GM13976 (cell line): ENCODE data around the gene IL1R1.

Experiments
- DNase-seq: peaks from one replicate; pipeline ENCODE4 v3.0.0; 2012; ENCODE audit warnings: low spot score
- in situ Hi-C: fragments of 300-500 bp; cut with MboI; formaldehyde crosslinking; loops from one replicate; pipeline ENCODE4 v1.12.0; 2022; ENCODE audit warnings: low sequenced_read_pairs, mixed read lengths, inconsistent platforms; ENCODE audit not compliant: unreplicated experiment
- TF ChIP-seq, protein P1 (sequence below): IDR thresholded peaks from 2 replicates; pipeline ENCODE4 v1.5.1; 2012; ENCODE audit warnings: borderline replicate concordance, mild to moderate bottlenecking; ENCODE audit not compliant: insufficient read depth; ENCODE audit errors: extremely low read depth, missing control alignments, control extremely low read depth

The IL1R1 gene

DNA sequence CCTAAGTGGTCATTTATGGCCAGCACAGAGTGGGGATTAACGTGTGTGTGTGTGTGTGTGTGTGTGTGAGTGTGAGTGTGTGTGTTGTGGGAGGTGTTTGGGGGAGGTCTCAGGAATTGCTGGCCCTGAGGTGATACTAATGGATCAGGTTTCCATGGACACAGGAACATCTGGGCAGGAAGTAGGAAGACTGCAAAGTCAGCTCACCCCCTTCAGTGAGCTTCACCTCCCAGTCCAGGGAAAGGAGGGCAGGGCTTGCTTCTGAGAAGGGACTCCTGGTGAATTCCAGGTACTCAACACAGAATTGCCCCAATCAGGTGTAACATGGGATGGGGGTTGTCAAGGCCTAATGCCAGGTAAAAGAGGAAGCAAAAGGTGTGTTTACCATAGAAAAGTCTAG lies 30.3 kb upstream of the IL1R1 start:
- in situ Hi-C loops: no loop called here
- TF ChIP-seq, protein P1, sequence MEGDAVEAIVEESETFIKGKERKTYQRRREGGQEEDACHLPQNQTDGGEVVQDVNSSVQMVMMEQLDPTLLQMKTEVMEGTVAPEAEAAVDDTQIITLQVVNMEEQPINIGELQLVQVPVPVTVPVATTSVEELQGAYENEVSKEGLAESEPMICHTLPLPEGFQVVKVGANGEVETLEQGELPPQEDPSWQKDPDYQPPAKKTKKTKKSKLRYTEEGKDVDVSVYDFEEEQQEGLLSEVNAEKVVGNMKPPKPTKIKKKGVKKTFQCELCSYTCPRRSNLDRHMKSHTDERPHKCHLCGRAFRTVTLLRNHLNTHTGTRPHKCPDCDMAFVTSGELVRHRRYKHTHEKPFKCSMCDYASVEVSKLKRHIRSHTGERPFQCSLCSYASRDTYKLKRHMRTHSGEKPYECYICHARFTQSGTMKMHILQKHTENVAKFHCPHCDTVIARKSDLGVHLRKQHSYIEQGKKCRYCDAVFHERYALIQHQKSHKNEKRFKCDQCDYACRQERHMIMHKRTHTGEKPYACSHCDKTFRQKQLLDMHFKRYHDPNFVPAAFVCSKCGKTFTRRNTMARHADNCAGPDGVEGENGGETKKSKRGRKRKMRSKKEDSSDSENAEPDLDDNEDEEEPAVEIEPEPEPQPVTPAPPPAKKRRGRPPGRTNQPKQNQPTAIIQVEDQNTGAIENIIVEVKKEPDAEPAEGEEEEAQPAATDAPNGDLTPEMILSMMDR: no peak
- DNase-seq: no peak

DNA sequence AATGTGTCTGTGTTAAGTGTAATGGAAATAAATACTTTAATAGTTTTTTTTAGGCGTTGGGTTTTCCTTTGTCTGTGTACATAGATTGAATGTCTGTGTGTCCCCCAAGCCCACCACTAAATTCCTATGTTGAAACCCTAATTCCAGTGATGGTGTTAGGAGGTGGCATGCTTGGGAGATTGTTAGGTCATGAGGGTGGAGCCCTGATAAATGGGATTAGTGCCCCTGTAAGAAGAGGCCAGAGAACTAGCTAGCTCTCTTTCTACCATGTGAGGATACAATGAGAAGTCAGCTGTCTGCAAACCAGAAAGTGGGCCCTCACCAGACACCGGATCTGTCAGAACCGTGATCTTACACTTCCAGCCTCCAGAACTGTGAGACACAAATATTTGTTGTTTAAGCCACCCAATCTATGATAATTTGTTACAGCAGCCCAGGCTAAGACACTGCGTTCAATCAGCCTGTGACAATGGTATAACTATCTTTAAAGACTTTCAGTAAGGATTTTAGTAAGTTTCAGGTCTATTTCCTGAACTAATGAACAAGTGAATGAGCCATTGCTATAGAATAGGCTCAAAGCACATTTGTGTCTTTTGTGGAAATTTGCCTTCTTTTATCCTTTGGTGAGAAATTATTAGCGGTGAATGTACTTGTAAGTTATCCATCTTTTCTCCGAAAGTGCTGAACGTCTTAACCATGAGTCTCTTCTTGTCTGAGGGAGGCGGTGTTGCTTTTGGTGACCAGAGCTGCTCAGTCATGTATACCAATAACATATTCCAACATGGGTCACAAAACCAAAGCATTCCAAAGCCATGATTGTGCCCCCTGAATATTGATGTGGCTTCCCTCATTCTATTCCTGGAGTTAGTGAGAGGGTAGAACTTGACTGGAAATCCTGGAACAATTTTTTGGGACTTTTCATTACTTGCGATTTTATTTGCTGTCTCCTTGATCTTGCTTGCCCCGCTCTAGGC lies 29.6 kb upstream of the IL1R1 start:
- no peak for DNase-seq

DNA sequence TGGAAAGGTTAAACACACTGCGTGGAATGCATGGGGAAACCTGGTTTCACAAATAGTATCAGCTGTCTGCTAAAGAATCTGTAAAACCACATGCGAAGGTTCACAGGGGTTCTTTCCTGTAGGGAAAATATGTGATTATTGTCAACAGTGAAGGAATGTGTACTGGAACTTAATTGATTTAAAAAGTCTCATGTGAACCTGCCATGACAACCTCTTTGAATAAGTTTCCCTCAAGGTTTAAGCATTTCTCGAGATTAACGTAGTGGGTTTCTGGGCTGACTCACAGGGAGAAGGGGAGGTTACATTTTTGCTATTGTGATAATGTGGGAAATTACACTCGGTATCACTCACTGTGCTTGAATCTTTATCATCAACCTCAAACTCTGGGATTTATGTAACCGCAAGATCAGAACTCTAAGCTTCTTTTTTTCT lies 28.2 kb upstream of the IL1R1 start:
- TF ChIP-seq, protein P1: no peak
- in situ Hi-C loops: no loop called here
- no peak for DNase-seq

More for the DNA sequence above, 29.6 kb upstream of the IL1R1 start:
- in situ Hi-C loops: no loop called here
- TF ChIP-seq, protein P1: no peak

DNA sequence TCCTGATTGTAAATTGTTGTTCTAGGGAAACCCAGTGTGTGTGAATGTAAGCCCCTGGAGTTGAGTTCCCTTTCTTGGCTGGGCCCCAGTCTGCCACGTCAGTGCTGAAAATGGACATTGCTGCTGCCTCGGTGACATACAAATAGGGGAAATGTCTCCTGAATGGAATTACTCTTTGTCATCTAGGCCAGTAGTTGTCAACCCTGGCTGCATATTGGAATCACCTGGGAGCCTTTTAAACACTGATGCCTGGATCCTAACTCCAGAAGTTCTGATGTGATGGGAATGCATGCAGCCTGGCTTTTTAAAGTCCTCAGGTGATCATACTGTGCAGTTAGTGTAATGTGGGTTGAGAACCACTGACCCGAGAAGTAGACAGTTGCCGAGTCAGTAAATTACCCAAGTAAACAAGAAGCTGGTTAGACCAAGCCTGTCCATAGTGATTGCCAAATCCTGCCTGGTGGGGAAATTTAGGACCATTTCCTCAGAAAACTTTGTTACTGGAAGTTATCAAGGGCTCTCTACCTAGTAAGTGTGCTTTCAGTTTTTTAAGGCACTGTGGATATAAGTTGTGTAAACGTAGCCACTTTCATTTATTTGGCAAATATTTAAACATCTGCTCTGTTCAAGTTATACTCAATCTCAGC lies 27.6 kb upstream of the IL1R1 start:
- no peak for DNase-seq
- in situ Hi-C loops: no loop called here
- TF ChIP-seq, protein P1: no peak

DNA sequence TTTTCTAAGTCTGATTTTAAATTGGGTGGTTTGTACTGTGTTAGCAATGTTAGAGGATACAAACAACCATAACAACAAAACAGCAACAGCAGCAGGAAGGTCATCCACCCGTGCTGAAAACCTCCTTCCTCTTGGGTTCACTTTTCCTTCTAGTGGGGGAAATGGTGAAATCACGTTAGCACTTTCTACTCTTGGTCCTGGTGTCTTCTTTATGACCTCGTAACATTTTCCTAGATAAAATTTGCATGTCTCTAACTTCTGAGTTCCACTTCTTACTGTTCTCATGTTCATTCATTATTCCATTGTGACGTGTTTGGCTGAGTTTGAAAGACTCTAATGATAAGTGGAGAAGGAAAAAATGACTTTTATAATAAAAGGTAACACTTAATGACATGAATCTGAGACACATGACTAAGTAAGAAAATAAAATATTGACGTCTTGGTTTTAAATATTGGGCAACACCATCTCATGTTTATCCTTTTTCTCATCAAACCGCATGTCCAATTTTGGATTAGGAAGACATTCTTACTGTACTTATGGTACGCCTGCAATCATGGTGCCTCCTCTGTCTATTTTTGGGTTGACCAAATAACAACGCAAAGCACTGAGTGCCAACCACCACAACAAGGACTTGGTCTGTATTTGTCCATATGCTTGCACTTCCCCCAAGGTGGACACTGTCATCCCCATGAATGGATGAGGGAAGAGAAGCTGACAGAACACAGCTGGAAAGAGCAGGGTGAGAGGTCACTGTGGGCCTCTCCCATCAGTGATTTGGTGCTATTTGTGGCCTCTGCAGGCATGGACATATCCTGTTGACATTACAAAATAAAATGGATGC lies 25.7 kb upstream of the IL1R1 start:
- DNase-seq: no peak
- TF ChIP-seq, protein P1: no peak
- in situ Hi-C loops: no loop called here

DNA sequence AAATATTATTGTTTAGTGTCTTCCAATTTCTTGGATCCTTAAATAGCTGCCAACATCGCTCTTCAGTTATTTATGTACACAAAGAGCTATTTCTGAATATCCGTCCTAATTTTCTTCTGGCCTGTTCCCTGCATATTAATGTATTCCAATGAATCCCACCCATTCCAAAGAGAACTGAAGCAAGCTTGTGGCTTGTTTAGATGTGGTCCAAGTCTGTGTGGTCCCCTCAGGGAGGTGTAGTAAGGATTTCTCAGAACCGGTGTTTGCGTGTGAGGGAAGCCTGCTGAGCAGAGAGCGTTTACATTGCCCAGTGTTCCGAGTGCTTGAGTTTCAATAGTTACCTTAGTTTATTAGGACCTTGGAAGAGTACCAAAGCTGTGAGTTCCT lies 25.1 kb upstream of the IL1R1 start:
- TF ChIP-seq, protein P1: no peak
- in situ Hi-C loops: no loop called here
- DNase-seq: no peak
